ENCODE measurements around the gene DYNC1I2.

DYNC1I2 gene

DNA sequence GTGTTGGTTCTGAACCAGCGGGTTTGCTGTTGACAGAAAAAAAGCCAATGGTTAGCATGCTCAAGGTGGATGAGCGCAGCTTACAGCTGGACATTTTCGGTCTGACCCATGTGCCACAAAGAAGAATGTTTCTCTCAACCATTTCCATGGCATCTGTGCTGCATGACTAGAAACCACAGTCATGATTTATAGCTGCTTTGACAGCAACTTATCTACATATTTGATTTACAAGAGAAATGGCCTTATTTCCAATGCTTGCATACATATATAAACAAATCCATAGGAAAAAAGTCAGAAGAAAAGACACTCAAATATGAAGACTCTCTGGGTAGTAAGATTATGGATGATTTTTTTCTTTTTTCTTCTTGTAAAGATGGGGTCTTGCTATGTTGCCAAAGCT is 98.2 kb downstream of the DYNC1I2 start:
- no peak for DNase-seq

DNA sequence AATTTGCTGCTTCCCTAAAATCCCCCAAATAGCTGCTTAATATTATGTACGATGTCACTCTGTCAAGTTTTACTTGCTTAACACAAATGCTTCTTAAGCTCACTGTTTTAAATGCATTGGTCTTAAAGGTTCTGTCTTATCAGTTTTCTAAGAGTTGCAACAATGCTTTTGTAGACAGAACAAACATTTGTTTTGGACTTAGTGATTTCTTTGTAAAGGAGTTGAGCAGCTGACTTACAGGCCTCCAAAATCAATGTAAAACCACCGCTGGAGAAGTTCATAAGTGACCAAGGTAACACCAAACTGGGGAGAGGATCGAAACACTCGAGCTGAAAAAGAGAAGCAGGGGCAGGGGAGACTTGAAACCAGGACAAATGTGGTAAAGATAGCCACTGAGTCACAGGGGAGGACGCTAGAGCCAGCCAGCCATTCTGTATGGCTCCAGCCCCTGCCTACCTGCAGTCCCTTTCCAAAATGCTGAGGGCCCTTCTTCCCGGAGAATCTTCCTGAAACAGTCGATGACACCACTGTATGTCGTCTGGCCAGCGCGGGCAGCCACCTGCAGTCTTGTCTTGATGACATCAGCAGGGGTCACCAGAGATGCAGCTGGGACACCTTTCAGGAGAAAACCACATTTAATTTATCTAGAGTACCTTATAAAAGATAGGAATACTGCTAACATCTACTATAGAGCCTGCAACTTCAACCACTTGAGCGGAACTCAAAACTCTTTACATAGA is 100.2 kb downstream of the DYNC1I2 start:
- DNase-seq = no peak

DNA sequence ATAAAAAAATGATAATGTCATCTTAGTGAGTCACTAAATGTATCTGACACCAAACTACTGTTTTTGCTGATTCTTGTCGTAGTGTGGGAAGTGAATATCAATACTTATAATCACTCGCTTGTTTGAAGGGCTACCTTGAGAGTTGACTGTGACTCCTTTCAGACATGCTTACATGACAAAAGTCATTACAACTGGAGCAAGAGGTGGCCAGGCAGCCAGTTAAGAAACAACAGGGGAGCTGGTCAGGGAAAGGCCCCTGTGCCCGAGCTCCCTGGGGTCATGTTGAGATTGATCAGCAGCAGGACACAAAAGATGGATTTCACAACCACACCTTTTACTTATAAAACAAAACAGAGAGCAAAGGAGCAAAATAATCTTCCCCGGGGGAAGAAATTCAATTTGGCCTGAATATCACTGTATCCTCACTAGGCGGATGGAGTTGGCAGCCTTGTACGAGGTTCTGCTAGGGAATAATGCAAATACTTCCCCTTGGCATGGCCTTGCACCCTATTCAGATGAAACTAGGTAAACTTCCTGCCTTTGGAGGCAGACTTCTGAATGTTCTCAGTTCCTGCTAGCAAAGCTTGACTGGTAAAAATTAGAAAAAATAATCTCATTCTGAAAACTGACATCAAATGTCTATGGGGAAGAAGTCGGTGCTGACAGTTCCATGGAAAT is 101.2 kb downstream of the DYNC1I2 start:
- no peak for DNase-seq

- DNase-seq = no peak
Observed at GRCh38 chr2:171789956-171790355, 102.7 kb downstream of the DYNC1I2 start.

DNA sequence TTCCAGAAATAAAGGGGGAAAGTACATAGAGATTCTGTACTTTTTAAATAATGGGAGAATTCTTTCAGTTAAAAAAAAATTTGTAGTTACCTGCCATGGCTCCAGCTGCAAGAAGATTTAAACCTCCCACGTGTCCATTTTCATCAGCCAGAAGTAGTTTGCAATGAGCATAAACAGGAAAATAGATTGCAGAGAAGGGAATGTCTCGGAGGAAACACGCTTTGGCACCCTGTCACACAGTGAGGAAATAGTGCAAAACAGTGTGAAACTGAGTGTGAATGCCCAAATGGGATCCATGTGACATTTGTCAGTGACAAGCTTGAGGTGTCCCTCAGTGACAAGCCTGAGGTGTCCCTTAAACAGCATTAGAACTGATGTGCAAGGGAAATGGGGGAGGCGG is 104.1 kb downstream of the DYNC1I2 start:
- no peak for DNase-seq

- DNase-seq = no peak
Observed at GRCh38 chr2:171792157-171792556, 104.9 kb downstream of the DYNC1I2 start.

- no peak for DNase-seq
Observed at GRCh38 chr2:171792886-171793580, 105.8 kb downstream of the DYNC1I2 start.

- DNase-seq = no peak
Observed at GRCh38 chr2:171793691-171794678, 106.7 kb downstream of the DYNC1I2 start.

- DNase-seq = no peak
Observed at GRCh38 chr2:171794918-171795317, 107.6 kb downstream of the DYNC1I2 start.
